A673 (cell line): ENCODE measurements around the gene RPTOR.

Source experiments
- CTCF ChIP-seq: fragments of 300-800, 200-600 bp; sonication (generic); conservative IDR thresholded peaks from 2 replicates; pipeline ENCODE4 v1.5.1; 2017; ENCODE audit warnings: low read depth, mild to moderate bottlenecking, antibody characterized with exemption, low read length, moderate library complexity, mixed read lengths
- EZH2 ChIP-seq: fragments of 200-600 bp; sonication (generic); IDR thresholded peaks from 2 replicates; pipeline ENCODE4 v1.6.1; 2017; ENCODE audit warnings: borderline replicate concordance, low read depth, mild to moderate bottlenecking, mixed read lengths, antibody characterized with exemption, low read length; ENCODE audit not compliant: poor library complexity, severe bottlenecking

GRCh38 chr17:80705988-80706387 lies 161.3 kb downstream of the RPTOR start:
- TF ChIP-seq CTCF = no peak
- no peak for TF ChIP-seq EZH2
